Testis (tissue), 2 donors: ENCODE data around the gene RFPL4A.
"Not testable (repeated sequence)": the region's sequence is repeated elsewhere in the genome, so short reads cannot be mapped to it uniquely, and the experiment has no call there.

Experiments
- POLR2A ChIP-seq: fragments of 450-650 bp; IDR thresholded peaks from one replicate; pipeline ENCODE4 v1.6.1; 2017; ENCODE audit warnings: antibody characterized with exemption, mild to moderate bottlenecking, moderate library complexity
- TF ChIP-seq, protein P1 (sequence below), 3 experiments: fragments of 450-650 bp in 2 of 3; fragments of 200-600 bp in 1 of 3; sonication (generic) in 1 of 3; IDR thresholded peaks; one replicate each; pipeline ENCODE4 v1.5.1; 2016 to 2019; ENCODE audit warnings: antibody characterized with exemption in 3 of 3, mild to moderate bottlenecking in 2 of 3, moderate library complexity in 1 of 3

DNA sequence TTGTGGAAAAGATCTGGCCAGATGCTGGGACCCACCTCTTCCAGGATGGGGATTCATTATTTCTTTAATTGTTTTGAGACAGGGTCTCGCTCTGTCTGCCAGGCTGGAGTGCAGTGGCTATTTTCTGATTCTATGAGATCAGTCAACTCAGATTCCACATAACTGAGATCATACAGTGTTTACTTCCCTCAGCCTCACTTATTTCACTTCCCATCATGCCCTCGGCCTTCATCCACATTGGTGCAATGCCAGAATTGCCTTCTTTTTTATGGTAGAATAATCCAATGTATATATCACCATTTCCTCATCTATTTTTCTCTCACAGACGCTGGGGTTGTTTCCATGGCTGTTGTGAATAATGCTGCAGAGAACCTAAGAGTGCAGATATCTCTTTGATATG, 10.7 kb downstream of the RFPL4A start:
- TF ChIP-seq POLR2A = not testable (repeated sequence)
- TF ChIP-seq, protein P1, sequence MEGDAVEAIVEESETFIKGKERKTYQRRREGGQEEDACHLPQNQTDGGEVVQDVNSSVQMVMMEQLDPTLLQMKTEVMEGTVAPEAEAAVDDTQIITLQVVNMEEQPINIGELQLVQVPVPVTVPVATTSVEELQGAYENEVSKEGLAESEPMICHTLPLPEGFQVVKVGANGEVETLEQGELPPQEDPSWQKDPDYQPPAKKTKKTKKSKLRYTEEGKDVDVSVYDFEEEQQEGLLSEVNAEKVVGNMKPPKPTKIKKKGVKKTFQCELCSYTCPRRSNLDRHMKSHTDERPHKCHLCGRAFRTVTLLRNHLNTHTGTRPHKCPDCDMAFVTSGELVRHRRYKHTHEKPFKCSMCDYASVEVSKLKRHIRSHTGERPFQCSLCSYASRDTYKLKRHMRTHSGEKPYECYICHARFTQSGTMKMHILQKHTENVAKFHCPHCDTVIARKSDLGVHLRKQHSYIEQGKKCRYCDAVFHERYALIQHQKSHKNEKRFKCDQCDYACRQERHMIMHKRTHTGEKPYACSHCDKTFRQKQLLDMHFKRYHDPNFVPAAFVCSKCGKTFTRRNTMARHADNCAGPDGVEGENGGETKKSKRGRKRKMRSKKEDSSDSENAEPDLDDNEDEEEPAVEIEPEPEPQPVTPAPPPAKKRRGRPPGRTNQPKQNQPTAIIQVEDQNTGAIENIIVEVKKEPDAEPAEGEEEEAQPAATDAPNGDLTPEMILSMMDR (IDR thresholded peaks at IDR 0.05) = not testable (repeated sequence)
